MG63 (cell line): ENCODE measurements around the gene ZNF524. TPM values are rescaled to one million over a fixed set of nuclear protein-coding genes. Genes with fewer than 3 reads are reported as not detected.
A peak's percentile ranks its signal among the peaks of the same experiment; 100 is the strongest.

ENCODE experiments used
- DNase-seq: peaks from one replicate; pipeline ENCODE4 v3.0.0-alpha.2; 2020
- H3K27me3 ChIP-seq: fragments of 250-450 bp; sonication (Bioruptor Pico); 2 replicates; pipeline ENCODE4 v1.5.1; 2020; ENCODE audit warnings: mild to moderate bottlenecking, moderate library complexity
- H3K36me3 ChIP-seq: fragments of 250-450 bp; sonication (Bioruptor Pico); 2 replicates; pipeline ENCODE4 v1.5.1; 2020; ENCODE audit warnings: mild to moderate bottlenecking, moderate library complexity
- H3K4me3 ChIP-seq: fragments of 250-450 bp; sonication (Bioruptor Pico); 2 replicates; pipeline ENCODE4 v1.5.1; 2020; ENCODE audit warnings: mild to moderate bottlenecking, moderate library complexity
- H3K9me3 ChIP-seq: fragments of 250-450 bp; sonication (Bioruptor Pico); 2 replicates; pipeline ENCODE4 v1.5.1; 2020; ENCODE audit warnings: mild to moderate bottlenecking, moderate library complexity
- total RNA-seq: library from RNA; depleted of rRNA; stranded (reverse); fragments of >200 nt; shearing (Covaris generic); gene quantifications from 2 replicates; pipeline ENCODE4 v1.2.3, GENCODE V29; 2014; ENCODE audit warnings: low replicate concordance

The ZNF524 gene
- total RNA-seq, 1 experiment from 2014 or later: 22.4 TPM

GRCh38 chr19:55640577-55641425 lies 40.7 kb downstream of the ZNF524 start, which contains the start of gene ZNF580:
Gene ZNF580, plus strand, starts transcription at chr19:55641002. Its CDS starts 1,507 bp downstream, at chr19:55642509.
- Histone ChIP-seq H3K9me3 (no peaks in the 10 kb centered on the region), H3K36me3 (peaks cover 50% of the 10 kb centered on the region), H3K4me3 (peak within 1 kb of the TSS; percentile 75), H3K27me3 (no peaks in the 10 kb centered on the region)
- DNase-seq: peak; percentile 88

GRCh38 chr19:55641426-55642152 lies 41.5 kb downstream of the ZNF524 start:
- no peak for DNase-seq
- H3K4me3 ChIP-seq: peak overlapping the region; percentile 75
- H3K9me3 ChIP-seq: no peaks in the 10 kb centered on the region
- H3K36me3 ChIP-seq: peaks cover 50% of the 10 kb centered on the region
- H3K27me3 ChIP-seq: no peaks in the 10 kb centered on the region

DNA sequence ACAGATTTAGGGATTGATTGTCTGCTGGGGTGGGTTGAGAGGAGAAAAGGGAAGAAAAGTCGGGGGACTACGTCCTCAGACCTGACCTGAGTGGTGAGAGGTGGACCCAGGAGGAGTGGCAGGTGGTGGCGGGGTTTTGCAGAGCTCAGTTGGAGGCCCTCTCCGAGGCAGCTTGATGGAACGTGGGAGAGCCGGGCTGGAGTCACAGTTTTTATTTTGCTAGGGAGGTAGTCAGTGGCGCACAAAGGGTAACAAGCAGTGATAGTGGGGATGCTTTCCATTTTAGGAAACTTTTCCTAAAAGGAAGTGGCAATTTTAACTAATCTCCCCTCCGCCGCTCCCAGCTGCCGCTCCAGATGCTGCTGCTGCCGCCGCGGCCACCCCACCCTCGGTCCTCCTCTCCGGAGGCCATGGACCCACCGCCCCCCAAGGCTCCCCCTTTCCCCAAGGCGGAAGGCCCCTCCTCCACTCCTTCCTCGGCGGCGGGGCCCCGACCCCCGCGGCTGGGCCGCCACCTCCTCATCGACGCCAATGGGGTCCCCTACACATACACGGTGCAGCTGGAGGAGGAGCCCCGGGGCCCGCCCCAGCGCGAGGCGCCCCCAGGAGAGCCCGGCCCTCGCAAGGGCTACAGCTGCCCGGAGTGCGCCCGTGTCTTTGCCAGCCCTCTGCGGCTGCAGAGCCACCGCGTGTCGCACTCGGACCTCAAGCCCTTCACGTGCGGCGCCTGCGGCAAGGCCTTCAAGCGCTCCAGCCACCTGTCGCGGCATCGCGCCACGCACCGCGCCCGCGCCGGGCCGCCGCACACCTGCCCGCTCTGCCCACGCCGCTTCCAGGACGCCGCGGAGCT lies 42.3 kb downstream of the ZNF524 start:
- Histone ChIP-seq H3K9me3 (no peaks in the 10 kb centered on the region), H3K36me3 (peaks cover 52% of the 10 kb centered on the region)
- DNase-seq: peak; percentile 35

GRCh38 chr19:55643003-55643886 lies 43.2 kb downstream of the ZNF524 start, which contains the start of gene ZNF581:
Gene ZNF581, plus strand, starts transcription at chr19:55643649. Its CDS starts 923 bp downstream, at chr19:55644572.
- Histone ChIP-seq H3K27me3 (no peaks in the 10 kb centered on the region), H3K36me3 (peaks cover 49% of the 10 kb centered on the region), H3K9me3 (no peaks in the 10 kb centered on the region), H3K4me3 (peak within 1 kb of the TSS; percentile 75)
- peak; percentile 85 for DNase-seq

More for the DNA sequence above, 42.3 kb downstream of the ZNF524 start:
- H3K4me3 ChIP-seq: peak overlapping the region; percentile 75
- H3K27me3 ChIP-seq: no peaks in the 10 kb centered on the region

- Histone ChIP-seq H3K4me3 (peak overlapping the region; percentile 75), H3K9me3 (no peaks in the 10 kb centered on the region), H3K36me3 (peaks cover 45% of the 10 kb centered on the region), H3K27me3 (no peaks in the 10 kb centered on the region)
- no peak for DNase-seq
Observed at GRCh38 chr19:55643887-55644176, 43.7 kb downstream of the ZNF524 start.

- no peaks in the 10 kb centered on the region for H3K27me3 ChIP-seq
- no peak for DNase-seq
- H3K9me3 ChIP-seq: no peaks in the 10 kb centered on the region
- H3K4me3 ChIP-seq: peak overlapping the region; percentile 75
- H3K36me3 ChIP-seq: peaks cover 41% of the 10 kb centered on the region
Observed at GRCh38 chr19:55644191-55644833, 44.2 kb downstream of the ZNF524 start.

DNA sequence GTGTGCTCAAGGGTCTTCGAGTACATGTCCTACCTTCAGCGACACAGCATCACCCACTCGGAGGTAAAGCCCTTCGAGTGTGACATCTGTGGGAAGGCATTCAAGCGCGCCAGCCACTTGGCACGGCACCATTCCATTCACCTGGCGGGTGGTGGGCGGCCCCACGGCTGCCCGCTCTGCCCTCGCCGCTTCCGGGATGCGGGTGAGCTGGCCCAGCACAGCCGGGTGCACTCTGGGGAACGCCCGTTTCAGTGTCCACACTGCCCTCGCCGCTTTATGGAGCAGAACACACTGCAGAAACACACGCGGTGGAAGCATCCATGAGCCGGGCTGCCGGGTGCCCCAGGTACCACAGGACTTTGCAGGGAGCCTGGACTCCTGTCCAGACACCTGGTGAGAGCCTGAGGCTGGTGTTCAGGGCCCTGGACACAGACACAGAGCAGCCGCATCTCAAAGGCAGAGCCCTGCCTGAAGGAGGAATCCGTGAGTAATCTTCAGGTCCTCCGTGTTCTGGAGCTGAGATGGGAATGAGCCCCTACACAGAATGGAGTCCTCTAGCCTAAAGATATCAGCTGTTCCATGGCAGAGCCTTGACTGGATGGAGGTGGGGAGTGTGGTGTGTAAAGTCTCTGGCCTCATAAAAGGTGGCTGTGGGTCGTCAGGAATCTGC lies 44.9 kb downstream of the ZNF524 start:
- peak overlapping the region; percentile 75 for H3K4me3 ChIP-seq
- DNase-seq: no peak

DNA sequence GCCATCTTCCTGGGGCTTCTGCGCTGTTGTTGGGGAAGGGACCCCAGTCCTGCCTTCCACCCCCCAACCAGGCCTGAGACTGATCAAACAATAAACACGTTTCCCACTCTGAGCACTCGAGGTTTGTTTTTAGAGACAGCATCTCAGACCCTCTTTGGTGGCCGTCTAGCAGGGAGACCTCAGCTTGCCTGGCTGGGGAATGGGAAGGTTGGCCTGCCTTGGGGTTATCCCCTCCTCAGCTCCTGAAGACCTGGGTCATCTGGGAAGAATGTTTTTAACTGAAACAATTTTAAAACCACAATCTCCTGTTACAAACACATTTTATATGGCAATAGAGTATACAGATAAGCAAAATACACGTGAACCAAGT lies 45.4 kb downstream of the ZNF524 start:
- Histone ChIP-seq H3K9me3 (no peaks in the 10 kb centered on the region), H3K36me3 (peaks cover 40% of the 10 kb centered on the region), H3K4me3 (peak overlapping the region; percentile 75; the same call in 1 of the 2 replicates), H3K27me3 (no peaks in the 10 kb centered on the region)
- DNase-seq: no peak

More for the DNA sequence above, 44.9 kb downstream of the ZNF524 start:
- Histone ChIP-seq H3K36me3 (peaks cover 40% of the 10 kb centered on the region), H3K9me3 (no peaks in the 10 kb centered on the region), H3K27me3 (no peaks in the 10 kb centered on the region)

GRCh38 chr19:55646889-55647731 lies 47.0 kb downstream of the ZNF524 start:
- DNase-seq: no peak

DNA sequence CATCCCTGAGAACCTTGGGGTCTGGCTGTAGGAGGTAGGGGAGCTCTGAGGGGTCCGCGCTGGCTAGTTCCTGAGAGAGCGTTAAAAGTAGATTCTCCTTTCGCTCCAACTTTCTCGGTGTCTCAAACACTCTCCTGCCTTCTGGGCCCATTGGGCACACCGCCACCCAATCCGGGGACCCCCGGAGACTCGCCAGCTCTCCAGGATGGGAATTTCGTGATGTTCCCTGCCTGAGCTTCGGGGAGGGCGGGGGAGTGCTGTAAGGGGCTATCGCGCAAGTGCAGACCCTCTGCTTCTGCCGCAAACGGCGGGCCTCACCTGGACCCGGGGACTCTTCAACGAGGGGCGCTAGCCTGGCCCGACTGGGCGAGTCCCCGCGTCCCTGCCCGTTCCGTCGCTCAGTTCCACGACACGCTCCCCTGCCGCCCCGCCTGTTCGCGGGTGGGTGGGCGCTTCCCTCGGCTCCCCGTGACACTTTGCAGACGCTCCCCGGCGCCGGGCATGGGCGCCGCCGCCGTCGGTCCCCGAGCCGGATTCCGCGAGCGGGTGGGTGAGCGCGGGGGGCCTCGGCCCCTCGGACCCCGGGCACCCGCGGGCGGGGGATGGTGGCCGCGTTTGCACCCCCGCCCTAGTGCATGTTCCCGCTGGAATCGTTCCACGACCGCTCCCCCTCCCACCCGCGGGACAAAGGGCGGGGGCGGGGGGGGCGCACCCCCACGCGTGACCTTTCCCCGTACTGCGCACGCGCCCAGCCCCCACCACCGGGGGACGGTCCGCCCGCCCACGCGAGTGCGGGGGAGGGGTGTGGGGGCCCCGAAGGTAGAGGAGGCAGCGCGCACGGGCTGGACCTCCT lies 47.9 kb downstream of the ZNF524 start, which contains the start of gene CCDC106:
TSS of gene CCDC106 (plus strand) at position 481 of the 853 bp plus-strand sequence. CDS start 835 bp downstream, outside the sequence.
- Histone ChIP-seq H3K4me3 (peak within 1 kb of the TSS; percentile 83), H3K27me3 (no peaks in the 10 kb centered on the region), H3K36me3 (peaks cover 40% of the 10 kb centered on the region), H3K9me3 (no peaks in the 10 kb centered on the region)
- peak; percentile 74 for DNase-seq

More at GRCh38 chr19:55646889-55647731, 47.0 kb downstream of the ZNF524 start:
- H3K36me3 ChIP-seq: peaks cover 40% of the 10 kb centered on the region
- H3K4me3 ChIP-seq: peak overlapping the region; percentile 83
- no peaks in the 10 kb centered on the region for H3K9me3 ChIP-seq
- no peaks in the 10 kb centered on the region for H3K27me3 ChIP-seq

- H3K4me3 ChIP-seq: peak overlapping the region; percentile 83
- no peak for DNase-seq
- no peaks in the 10 kb centered on the region for H3K27me3 ChIP-seq
- H3K36me3 ChIP-seq: peaks cover 40% of the 10 kb centered on the region
- H3K9me3 ChIP-seq: no peaks in the 10 kb centered on the region
Observed at GRCh38 chr19:55648585-55649267, 48.6 kb downstream of the ZNF524 start.

DNA sequence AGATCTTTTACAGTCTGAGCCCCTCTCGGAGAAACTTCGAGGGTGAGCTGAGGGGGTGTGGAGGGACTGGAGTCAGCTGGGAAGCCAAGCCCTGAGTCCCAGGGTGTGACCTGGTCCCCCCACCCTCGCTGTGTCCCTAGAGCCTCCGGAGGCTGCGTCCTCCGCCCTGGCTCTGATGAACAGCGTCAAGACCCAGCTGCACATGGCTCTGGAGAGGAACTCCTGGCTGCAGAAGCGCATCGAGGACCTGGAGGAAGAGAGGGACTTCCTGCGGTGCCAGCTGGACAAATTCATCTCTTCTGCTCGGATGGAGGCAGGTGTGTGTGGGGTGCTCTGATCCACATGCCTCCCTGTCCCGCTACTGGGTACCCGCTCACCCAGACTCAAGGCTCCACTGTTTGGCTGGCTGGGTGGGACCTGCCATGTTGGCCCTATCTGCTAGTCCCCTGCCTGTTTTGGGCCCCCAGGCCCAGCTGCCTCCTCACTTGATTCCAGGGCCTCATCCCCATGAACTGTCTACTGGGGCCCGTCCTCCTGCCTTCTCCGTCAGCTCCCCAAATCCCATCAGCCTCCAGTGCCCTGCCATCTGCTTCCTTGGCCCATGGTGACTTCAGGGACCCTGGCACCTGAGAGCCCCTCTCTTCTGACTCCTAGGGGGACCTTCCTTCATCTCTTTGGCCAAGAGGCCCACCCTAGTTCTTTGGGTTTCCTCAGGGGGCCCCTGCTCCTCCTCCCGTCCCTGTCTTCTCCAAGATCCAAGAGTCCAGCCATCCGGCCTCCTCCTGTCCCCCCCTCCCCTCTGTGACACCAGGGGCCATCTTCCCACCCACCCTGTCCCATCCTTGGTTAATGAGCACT lies 49.4 kb downstream of the ZNF524 start:
- H3K4me3 ChIP-seq: no peak overlapping the region
- no peaks in the 10 kb centered on the region for H3K27me3 ChIP-seq
- DNase-seq: no peak

More for the DNA sequence above, 49.4 kb downstream of the ZNF524 start:
- Histone ChIP-seq H3K36me3 (peaks cover 33% of the 10 kb centered on the region), H3K9me3 (no peaks in the 10 kb centered on the region)
